Activated CD8-positive, alpha-beta memory T cell treated with anti-CD3 and anti-CD28 coated beads, Interleukin-2, amount 50 U/mL, for 24 hours (primary cell): ENCODE measurements around the gene DDO.
"Not testable (repeated sequence)": the region's sequence is repeated elsewhere in the genome, so short reads cannot be mapped to it uniquely, and the experiment has no call there.

Experiments
- DNase-seq: peaks from one replicate; pipeline ENCODE4 v3.0.0-alpha.2; 2020; ENCODE audit errors: extremely low read depth

The DDO gene, protein sequence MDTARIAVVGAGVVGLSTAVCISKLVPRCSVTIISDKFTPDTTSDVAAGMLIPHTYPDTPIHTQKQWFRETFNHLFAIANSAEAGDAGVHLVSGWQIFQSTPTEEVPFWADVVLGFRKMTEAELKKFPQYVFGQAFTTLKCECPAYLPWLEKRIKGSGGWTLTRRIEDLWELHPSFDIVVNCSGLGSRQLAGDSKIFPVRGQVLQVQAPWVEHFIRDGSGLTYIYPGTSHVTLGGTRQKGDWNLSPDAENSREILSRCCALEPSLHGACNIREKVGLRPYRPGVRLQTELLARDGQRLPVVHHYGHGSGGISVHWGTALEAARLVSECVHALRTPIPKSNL

DNA sequence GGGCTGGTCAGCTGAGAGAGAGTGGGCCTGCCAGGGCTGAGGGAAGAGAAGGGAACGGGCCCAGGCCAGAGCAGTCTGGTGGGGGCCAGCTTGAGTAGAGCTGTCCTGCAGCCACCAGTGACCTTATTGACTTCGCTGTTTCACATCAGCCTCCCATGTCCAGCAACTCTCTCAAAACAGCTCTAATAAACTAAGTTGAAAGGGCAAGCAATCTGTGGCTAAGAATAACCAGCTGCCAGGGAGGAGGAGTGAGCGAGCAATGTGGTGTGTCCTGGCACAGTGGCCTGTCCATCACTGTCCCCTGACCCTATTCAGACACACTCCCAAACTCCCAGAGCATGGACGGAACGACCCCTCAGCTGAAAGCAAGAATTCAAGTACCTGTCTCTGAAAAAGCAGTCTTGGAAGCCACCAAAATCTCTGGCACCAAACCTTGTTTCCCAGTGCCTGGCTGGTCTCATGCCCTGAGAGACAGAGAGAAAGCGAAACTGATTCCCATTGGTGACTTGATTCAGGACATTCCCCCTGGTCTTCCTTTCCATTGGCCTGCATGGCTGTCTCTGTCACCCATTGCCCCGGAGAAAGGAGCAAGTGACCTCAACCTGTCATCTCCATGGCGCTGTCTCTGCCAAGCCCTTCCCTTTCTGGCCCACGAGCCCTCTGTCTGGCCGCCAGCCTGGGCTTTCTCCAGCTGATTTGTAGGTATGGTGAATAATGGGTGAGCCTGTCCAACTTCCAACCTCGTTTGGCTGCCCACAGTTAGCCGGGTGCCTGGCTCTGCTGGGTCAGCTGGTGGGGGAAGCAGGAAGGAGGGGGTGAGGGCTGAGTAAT is at the start of gene DDO:
Gene DDO (minus strand): TSS at position 490 of the 831 bp plus-strand sequence. CDS start 2,113 bp downstream, outside the sequence.
- DNase-seq = no peak

DNA sequence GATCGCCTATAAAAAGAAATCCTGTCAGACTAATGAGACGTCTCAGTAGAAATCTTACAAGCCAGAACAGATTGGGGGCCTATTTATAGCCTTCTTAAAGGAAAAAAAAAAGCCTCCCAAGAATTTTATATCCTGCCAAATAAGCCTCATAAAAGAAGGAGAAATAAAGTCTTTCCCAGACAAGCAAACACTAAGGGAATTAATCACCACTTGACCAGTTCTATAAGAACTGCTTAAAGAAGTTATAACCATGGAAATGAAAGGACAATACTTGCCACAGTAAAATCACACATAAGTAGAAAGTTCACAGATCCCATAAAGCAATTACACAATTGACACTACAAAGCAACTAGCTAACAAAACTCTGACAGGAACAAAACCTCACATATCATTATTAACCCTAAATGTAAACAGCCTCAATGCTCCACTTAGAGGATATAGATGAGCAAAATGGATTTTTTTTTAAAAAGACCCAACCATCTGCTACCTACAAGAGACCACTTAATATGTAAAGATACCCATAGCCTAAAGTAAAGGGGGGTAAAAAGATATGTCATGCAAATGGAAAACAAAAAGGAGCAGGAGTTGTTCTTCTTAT is 47.6 kb upstream of the DDO start:
- DNase-seq = no peak

DNA sequence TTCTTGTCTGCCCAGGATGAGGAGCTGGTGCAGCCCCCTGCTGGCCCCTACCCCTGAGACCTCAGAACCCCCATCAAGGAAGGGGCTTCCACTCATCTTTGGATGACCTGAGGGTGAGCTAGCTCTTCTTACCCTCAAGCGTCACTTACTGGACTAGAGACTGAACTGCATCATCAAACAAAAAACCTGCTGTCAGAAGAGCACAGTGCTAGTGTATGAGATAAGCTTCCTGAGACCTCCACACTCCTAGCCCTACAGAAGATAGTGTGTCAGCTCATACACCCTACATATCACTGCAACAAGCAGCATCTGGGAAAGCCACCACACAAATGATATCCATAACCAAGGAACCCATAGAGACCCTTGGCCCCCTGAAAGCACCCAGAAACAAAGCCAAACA is 46.0 kb upstream of the DDO start:
- DNase-seq = no peak

DNA sequence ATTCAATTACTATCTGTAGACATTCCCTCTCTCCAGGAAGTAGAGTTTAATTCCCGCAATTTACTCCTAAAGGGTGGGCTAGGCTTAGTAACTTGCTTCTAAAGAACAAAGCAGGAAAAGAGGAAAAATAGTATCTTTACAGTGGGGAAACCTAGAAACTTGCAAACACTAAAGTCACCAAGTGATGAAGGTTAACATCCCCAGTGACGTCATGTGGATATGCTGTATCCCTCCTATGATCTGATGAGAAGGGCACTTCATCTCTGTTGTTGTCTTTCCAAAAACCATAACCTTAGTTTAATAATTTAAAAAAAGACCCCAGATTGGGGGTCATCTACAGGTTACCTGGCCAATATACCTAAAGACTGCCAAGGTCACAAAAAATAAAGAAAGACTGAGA is 43.8 kb upstream of the DDO start:
- DNase-seq = no peak

DNA sequence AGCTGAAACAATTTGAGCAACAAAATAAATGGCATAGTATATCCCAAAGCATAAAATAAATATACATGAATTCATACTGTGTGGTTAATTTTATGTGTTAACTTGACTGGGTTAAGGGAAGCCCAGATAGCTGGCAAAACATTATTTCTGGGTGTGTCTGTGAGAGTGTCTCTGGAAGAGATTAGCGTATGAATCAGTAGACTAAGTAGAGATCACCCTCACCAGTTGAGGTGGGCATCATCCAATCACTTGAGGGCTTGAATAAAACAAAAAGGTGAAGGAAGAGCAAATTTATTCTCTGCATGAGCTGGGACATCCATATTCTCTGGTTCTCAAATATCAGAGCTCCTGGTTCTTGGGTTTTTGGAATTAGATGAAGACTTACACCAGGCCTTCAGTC is 43.1 kb upstream of the DDO start:
- no peak for DNase-seq

DNA sequence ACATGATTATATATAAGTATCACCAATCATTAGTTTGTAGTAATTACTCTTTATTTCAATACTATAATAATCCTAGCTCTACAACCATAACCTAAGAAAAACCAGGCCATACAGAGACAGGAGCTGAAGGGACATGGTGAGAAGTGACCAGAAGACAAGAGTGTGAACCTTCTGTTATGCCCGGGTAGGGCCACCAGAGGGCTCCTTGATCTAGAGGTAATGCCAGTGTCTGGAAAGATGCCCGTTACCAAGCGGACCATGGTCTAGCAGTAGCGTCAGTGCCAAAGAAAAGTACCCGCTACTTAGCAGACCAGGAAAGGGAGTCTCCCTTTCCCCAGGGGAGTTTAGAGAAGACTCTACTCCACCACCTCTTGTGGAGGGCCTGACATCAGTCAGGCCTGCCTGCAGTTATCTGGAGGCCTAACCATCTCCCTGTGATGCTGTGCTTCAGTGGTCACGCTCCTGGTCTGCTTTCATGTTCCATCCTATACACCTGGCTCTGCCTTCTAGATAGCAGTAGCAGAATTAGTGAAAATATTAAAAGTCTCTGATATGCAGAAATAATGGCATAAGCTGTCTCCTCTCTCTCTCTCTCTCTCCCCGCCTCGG is 42.3 kb upstream of the DDO start:
- not testable (repeated sequence) for DNase-seq

DNA sequence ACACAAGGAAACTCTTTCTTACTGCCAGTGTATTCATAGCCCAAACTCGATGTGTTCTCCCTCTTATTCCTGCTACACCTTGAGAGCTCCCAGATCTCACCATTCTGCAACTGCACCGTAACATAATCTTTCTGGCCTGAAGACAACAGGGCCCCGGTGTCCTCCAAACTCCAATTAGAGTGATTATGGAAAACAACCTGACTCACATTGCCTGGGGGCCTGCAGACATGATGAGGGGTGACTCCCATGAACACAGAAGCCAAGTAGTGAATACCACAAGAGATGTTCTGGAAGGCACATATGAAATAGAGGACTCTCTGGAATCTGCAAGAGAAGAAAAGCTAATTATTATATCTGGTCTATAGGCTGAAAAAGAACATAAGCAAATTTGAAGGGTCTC is 41.3 kb upstream of the DDO start:
- no peak for DNase-seq

DNA sequence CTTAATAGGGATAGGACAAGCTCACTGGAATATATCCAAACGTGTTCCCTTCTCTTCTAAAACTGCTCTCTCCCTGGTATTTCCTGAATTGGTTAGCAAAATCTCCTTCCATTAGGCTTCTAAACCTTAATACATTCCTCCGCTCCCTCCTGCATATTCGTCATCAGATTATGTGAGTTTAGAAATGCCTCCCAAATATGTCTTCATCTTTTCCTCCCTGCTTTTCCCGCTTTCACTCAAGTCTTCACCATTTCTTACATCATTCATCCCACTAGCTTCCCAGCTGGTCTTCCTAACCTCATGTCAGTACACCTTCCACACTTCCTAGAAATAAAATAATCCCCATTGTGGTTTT is 34.1 kb upstream of the DDO start:
- no peak for DNase-seq

DNA sequence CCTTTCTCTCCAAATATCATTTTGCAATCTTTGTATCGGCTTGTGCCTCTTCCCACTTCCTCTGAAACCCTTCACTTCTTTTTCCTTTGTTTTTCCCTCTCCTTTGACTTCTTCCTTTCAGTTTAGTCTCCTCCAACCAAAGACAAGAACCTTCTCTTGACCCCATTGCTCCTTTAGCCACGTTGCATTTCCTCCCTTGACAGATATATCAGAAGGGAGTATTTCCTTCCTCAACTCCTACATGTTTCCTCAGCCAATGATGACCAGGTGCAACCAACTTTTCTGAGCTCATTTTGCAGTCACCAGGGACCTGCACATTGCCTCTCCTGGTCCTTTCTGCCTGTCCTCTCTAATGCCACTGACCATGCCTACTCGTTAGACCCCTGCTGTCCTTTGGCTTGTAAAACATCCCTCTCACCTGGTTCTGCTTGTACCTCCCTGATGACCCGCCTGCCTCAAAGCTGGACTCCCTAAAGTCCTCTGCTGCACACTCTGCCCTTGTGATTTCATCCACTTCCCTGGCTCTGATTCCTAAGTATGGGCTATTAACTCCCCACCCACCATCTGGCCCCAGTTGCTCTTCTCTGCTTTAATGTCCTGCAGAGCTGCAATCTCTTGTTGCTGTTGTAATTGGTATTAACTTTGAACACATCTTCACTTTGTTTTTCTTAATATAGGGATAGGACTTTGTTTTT is 33.6 kb upstream of the DDO start:
- DNase-seq = no peak

DNA sequence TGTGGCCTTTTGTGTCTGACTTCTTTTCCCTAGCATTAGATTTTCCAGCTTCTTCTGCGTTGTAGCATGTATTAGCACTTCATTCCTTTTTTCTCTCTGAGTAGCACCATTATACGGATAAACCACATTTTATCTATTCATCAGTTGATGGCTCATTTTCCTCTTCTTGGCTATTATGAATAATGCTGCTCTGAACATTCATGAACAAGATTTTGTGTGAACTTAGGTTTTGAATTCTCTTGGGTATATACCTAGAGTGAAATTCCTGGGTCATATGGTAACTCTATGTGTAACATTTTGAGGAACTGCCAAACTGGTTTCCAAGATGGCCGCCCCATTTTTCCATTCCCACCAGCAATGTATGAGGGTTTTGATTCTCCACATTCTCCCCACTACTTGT is 32.4 kb upstream of the DDO start:
- no peak for DNase-seq

DNA sequence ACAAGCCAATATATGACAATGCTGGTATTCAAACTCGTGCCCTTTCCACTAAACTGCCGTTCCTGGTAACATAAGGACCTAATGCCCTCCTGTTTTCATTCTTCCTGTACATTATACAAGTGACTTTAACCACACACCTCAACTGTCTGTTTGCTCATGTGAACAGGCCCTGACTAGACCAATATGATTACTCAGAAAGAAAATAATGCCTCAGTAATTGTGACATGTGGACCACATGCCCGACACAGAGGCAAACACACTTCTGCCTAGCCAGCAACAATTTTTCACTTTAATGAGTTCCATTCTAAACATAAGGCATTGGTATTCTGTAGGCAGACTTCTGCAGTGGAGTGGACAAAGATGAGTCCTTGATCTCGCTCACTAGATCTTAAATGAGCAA is 31.0 kb upstream of the DDO start:
- no peak for DNase-seq

DNA sequence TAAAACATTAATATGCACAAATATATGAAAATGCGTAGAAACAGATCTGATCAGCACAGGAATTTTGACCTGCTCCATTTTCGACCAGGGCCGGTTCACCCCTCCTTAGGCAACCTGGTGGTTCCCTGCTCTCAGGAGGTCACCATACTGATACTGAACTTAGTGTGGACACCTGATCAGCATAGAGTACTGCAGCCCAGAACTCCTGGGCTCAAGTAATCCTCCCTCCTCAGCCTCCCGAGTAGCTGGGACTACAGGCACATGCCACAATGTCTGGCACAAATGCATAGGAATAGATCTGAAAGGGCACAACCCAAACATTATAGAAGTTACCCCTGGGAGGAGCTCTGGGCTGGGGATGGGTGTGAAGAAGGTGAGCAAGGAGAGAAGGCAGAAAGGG is 24.7 kb upstream of the DDO start:
- no peak for DNase-seq

DNA sequence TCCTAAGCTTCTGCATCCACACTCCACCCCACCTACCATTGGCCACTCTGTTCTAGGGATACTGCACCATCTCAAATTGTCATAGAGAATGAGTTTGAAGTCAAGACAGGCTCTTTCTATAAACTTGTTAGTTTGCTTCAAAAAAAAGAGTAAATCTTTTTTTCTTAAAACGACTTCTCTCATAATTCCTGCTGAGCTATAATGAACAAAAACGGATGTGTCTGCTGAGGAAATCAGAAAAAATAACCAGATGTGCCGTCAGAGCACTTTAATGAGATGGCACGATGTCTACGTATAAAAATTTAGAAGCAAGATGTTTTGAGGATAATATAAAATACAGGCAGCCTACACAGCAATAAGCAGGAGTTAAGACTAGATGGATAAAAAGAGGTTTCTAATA is 24.0 kb upstream of the DDO start:
- DNase-seq = no peak

DNA sequence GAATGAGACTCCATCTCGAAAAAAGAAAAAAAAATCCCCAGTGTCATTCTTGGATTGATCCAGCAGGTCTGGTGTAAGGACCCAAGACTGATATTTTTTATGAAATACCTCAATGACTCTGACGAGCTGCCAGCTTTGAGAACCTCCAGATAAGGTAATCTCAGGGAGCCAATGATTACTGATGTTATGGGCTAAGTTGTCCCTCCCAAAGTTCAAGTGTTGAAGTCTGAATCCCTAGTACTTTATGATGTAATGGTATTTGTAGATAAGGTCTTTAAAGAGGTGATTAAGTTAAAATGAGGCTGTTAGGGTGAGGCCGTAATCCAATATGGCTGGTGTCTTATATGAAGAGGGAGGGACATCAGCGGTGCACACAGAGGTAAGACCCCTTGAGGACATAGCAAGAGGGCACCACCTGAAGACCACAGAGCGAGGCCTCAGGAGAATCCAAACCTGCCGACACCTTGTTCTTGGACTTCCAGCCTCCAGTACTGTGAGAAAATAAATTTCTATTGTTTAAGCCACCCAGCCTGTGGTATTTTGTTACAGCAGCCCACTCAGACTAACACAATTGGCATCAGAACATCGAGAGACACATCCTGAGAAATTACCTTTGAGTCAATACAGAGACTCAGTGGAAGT is 19.7 kb upstream of the DDO start:
- no peak for DNase-seq

DNA sequence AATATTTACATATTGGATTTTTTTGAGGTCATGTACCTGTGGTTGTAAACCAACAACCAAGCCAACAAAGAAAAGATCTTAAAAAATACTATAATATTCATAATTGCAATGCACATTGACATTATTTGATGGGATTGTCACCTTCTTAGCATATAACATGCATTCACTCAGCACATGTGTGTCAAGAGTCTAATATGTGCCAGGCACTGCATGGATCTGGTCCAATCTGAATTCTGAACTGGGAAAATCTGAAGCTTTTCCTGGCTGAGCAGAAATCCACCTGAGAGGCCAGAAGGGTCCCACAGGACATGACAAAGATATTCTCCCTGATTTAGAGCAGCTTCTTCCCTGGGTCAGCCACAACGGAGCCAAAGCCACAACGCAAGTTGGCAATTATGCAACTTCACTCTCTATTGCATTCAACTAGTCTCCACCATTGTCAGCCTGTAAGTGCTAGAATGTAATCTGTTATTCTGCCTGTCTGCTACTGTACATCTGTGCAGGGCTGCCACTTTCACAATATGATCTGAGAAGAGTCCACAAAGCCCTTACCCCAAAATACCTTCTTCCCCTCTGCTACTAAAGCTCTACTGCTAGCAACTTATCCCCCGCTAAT is 17.0 kb upstream of the DDO start:
- no peak for DNase-seq

DNA sequence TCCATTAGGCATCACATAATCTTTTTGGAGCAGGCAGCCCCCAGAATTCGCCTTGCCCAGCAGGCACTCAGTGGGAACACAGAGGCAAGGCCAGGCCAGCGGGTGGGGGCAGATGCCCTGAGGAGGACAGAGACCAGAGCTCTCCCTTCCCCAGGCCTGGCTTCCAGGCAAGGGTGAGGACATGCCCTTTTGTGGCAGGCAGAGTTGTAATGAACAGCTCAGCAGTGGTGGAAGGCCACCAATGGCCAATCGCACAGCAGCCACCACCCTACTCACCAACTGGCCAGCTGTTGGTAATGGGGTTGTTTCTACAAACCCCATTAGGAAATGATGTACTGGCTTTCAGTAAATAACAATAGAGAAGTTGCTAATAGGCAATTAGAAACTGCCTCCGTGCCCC is 15.4 kb upstream of the DDO start:
- no peak for DNase-seq

DNA sequence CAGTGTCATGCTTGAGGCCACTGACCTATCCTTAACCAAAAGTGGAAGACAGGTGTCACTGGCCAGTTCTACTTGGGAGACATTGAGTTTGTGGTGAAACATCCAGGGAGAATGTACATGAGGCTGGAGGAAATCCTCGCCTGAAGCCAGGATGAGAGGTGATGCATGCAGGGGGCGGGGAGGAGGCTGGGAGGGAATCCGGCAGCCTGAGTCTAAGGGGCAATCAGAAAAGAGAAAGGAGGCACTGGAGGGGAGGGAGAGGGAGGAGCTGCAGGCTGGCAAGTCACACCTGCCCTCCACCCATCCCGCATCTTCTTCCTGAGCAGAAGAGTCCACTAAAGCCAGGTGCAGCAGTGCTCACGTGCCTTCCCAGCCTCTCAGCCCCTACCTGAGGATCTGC is 14.9 kb upstream of the DDO start:
- no peak for DNase-seq

DNA sequence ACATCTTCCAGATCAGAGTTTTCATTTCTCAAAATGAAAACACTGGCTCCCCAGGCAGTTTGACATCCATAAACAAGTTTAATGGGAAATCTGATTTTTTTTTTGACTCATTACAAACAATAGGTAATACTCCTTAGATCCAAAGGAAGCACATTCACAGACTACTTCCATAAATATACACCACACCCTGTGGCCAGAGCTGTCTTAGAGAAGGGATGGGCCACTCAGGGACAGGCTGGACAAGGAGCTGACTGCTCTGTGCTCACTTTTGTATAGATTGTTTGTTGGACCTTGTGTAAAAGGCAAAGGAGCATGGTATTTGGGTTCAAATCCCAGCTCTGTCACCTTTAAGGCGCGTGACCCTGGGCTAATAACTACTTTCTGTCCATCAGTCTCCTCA is 12.8 kb upstream of the DDO start:
- no peak for DNase-seq

DNA sequence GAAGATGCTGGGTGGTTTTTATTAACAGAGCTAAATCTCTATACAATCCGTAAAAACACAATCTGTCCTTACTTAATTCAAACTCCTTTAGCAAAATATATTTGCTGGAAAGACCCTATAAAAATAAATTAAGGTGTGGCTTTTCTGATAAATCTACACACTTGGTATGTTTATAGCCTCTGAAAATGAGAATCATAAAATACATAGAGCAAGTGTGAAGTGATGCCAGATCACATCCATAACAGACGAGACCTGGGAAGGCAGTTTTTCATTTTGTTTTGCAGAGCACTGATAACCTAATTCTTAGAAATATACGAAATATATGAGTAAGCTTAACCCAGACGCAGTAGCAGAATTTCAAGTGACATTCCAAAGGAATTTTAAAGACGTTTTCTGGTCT is 10.4 kb upstream of the DDO start:
- DNase-seq = no peak

DNA sequence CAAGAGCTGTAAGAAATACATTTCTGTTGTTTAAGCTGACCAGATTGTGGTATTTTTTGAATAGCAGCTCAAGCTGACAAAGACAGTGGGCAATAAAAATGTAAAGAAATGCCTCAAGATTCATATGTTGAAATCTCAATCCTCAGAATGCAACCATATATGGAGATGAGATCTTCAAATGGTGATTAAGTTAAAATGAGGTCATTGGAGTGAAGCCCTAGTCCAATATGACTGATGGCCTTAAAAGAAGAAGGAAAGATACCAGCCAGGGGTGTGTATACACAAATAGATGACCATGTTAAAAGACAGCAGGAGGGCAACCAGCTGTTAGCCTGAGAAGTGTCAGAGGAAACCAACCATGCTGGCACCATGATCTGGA is 7.1 kb upstream of the DDO start:
- no peak for DNase-seq
